Measurements from ENCODE around the gene CYBC1. TPM values are rescaled to one million over a fixed set of nuclear protein-coding genes. Genes with fewer than 3 reads are reported as not detected.
"Not testable (repeated sequence)": the region's sequence is repeated elsewhere in the genome, so short reads cannot be mapped to it uniquely, and the experiment has no call there.

CYBC1 gene
- total RNA-seq, 1 donor from 2014 or later, result 26.6 TPM

GRCh38 chr17:82457073-82457928 lies 6.7 kb upstream of the CYBC1 start:
- peak; percentile 64 for DNase-seq
- intact Hi-C loops (cut with DNase I), result no loop called here
- ATAC-seq (ENCODE audit: poor library complexity), result no peak

GRCh38 chr17:82453706-82454105 lies 3.2 kb upstream of the CYBC1 start:
- ATAC-seq (ENCODE audit: poor library complexity); intact Hi-C loops (cut with DNase I); DNase-seq: not testable (repeated sequence)

DNA sequence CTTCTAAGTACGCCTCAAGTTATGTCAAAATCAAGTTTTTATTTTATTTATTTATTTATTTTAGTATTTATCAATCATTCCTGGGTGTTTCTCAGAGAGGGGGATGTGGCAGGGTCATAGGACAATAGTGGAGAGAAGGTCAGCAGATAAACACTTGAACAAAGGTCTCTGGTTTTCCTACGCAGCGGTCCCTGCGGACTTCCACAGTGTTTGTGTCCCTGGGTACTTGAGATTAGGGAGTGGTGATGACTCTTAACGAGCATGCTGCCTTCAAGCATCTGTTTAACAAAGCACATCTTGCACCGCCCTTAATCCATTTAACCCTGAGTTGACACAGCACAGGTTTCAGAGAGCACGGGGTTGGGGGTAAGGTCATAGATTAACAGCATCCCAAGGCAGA lies 2.6 kb upstream of the CYBC1 start:
- ATAC-seq (ENCODE audit: poor library complexity); intact Hi-C loops (cut with DNase I): not testable (repeated sequence)

GRCh38 chr17:82452162-82452561 lies 1.6 kb upstream of the CYBC1 start:
- no peak for DNase-seq
- no peak for ATAC-seq (ENCODE audit: poor library complexity)
- intact Hi-C loops (cut with DNase I), result no loop called here

More for the DNA sequence above, 2.6 kb upstream of the CYBC1 start:
- not testable (repeated sequence) for DNase-seq

- intact Hi-C loops (cut with DNase I), result no loop called here
- no peak for ATAC-seq (ENCODE audit: poor library complexity)
- DNase-seq, result peak; percentile 43
Measured at GRCh38 chr17:82449883-82450356, 632 bp downstream of the CYBC1 start.

GRCh38 chr17:82449131-82449882 lies 1.2 kb downstream of the CYBC1 start:
- DNase-seq (peak; percentile 57), ATAC-seq (ENCODE audit: poor library complexity) (peak; percentile 3)
- intact Hi-C loops (cut with DNase I), result no loop called here

GRCh38 chr17:82447876-82448275 lies 2.7 kb downstream of the CYBC1 start:
- intact Hi-C loops (cut with DNase I), result no loop called here
- ATAC-seq (ENCODE audit: poor library complexity) (no peak), DNase-seq (no peak)

GRCh38 chr17:82446649-82447048 lies 3.9 kb downstream of the CYBC1 start:
- intact Hi-C loops (cut with DNase I), result no loop called here
- ATAC-seq (ENCODE audit: poor library complexity) (no peak), DNase-seq (no peak)

- DNase-seq, result no peak
- intact Hi-C loops (cut with DNase I), result no loop called here
- ATAC-seq (ENCODE audit: poor library complexity), result no peak
Measured at GRCh38 chr17:82446124-82446523, 4.4 kb downstream of the CYBC1 start.

DNA sequence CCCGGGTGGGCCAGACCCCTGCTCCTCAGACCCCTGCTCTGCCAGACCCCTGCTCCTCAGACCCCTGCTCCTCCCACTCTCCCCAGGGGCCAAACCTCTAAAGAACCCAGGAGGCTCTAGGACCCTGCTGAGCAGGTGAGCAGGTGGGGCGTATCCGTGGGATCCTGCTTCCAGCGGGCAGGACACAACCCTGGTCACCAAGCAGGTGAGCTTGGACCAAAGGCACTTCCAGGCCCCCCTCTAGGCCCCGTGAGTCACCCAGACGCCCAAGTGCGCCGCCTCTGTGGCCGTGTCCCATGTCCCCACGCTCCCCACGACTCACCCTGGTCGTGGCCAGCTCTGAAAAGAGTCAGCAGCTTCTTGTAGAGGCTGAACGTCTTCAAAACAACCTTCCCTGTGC lies 5.0 kb downstream of the CYBC1 start:
- ATAC-seq (ENCODE audit: poor library complexity) (no peak), DNase-seq (no peak)
- intact Hi-C loops (cut with DNase I), result no loop called here

DNA sequence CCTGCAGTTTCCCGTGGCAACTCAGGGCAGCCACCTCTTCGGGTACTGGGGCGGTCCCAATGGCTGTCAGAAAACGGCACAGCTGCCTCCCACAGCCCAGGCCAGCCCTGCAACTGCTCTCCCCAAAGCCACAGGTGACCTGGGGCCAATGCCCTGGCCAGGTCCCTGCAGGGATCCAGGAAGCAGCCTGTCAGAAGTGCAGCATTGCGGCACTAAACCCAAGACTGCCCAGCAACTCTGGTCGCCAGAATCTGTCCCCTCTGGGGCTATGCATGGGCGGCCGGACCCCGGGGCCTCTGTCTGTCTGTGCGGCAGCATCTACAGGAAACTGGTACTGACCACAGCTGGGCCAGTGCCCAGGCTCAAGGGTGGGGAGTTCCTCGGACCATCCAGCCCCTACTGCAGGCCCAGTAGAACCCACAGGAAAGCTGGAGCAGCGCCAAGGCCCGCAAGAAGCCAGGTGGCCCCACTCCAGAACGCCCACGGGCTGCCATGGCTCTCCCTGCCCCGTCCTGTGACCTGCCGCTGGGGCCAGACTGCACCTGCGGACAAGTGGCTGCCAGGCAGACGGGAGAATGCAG lies 5.5 kb downstream of the CYBC1 start:
- ATAC-seq (ENCODE audit: poor library complexity) (no peak), DNase-seq (no peak)
- intact Hi-C loops (cut with DNase I), result no loop called here

- DNase-seq, result no peak
- intact Hi-C loops (cut with DNase I), result no loop called here
- ATAC-seq (ENCODE audit: poor library complexity), result no peak
Measured at GRCh38 chr17:82444284-82444893, 6.2 kb downstream of the CYBC1 start.

DNA sequence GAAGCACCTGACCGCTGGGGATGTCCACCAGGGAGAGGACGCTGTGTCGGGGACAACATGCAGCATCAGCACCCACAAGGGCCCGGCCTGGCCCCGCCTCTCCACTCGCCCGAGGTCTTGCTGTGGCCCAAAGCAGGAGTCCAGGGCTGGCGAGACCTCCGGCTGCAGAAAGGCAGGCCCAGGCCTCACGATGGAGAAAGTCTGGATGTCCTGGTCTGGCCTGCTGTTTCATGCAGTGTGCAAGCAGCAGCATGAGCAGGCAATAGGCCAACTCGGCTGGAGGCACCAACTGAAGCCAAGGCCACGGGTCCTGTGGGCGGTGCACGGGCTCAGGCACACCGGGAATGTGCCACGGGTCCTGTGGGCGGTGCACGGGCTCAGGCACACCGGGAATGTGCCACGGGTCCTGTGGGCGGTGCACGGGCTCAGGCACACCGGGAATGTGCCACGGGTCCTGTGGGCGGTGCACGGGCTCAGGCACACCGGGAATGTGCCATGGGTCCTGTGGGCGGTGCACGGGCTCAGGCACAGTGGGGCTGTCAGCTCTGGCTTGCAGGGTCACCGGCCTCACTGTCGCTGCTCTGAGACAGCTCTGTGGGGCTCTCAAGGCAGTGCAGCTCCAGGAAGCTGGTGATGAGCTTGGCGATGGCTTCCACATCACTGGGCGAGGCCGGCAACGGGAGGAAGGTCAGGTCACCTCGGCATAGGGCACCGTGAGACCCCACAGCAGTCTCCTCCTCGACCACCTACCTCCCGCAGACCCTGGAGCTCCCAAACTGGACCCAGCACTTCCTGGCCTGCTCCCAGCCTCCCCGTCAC lies 6.9 kb downstream of the CYBC1 start:
- DNase-seq, result no peak
- ATAC-seq (ENCODE audit: poor library complexity), result no peak

GRCh38 chr17:82442643-82443464 lies 7.7 kb downstream of the CYBC1 start:
- intact Hi-C loops (cut with DNase I), result no loop called here
- no peak for DNase-seq

More for the DNA sequence above, 6.9 kb downstream of the CYBC1 start:
- intact Hi-C loops (cut with DNase I), result no loop called here

GRCh38 chr17:82441691-82442487 lies 8.7 kb downstream of the CYBC1 start:
- intact Hi-C loops (cut with DNase I), result no loop called here
- ATAC-seq (ENCODE audit: poor library complexity) (no peak), DNase-seq (no peak)

More at GRCh38 chr17:82442643-82443464, 7.7 kb downstream of the CYBC1 start:
- no peak for ATAC-seq (ENCODE audit: poor library complexity)

DNA sequence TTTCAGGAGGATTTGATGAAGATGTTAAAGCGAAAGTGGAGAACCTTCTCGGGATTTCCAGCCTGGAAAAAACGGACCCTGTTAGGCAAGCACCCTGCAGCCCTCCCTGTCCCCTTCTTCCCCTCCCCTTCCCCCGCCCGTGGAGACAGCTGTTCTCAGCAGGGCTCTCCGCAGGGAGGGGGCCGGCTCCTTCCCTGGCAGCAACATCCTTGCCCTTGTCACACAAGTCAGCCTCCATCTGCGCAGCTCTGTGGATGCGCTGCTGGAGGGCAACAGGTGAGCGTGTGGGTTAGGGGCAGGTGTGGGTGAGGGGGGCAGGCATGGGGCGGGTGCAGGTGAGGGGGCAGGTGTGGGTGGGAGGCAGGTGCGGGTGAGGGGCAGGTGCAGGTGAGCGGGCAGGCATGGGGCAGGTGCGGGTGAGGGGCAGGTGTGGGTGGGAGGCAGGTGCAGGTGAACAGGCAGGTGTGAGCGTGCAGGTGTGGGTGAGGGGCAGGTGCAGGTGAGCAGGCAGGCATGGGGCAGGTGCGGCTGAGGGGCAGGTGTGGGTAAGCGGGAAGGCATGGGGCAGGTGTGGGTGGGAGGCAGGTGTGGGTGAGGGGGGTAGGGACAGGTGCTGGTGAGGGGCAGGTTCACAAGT lies 9.4 kb downstream of the CYBC1 start:
- intact Hi-C loops (cut with DNase I), result no loop called here
- ATAC-seq (ENCODE audit: poor library complexity) (no peak), DNase-seq (peak; percentile 61)
